Left forelimb (tissue), 1 donor: Measurements from ENCODE around the gene IL2RA.
"Not testable (repeated sequence)": the region's sequence is repeated elsewhere in the genome, so short reads cannot be mapped to it uniquely, and the experiment has no call there.

Experiments used
- DNase-seq: peaks from one replicate; pipeline ENCODE4 v3.0.0-alpha.2; 2018; ENCODE audit warnings: low spot score

The IL2RA gene

DNA sequence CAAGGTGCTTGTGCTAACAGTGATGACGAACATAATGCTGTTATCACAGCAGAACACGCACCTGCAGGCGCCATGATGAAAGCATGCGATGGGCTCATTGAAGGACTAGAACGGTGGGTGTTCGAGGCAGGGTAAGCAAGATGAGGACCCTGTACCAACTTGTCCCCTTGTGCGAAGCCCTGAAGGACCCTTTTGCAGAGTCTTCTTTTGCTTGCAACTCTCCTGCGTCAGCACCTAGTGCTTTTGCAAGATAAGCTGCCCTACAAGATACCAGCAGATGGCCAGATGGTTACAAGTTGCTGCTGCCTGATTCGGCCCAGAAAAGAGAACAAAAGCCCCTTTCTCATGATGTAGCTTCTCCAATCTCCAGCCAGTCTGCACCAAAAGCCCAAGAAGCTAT is 80.6 kb downstream of the IL2RA start:
- no peak for DNase-seq

DNA sequence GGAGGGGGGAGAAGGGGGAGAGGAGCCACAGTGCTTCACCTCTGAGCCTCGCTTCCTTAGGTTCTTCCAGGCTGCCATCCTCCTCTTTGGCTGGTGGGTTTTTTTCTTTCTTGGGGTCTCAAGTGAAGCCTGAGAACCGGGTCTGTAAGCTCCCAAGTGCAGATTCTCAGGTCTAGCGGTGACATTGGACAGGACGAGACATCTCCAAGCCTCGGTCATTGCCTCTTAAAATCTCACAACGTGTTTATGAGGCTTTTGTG is 84.0 kb downstream of the IL2RA start:
- DNase-seq, result no peak

DNA sequence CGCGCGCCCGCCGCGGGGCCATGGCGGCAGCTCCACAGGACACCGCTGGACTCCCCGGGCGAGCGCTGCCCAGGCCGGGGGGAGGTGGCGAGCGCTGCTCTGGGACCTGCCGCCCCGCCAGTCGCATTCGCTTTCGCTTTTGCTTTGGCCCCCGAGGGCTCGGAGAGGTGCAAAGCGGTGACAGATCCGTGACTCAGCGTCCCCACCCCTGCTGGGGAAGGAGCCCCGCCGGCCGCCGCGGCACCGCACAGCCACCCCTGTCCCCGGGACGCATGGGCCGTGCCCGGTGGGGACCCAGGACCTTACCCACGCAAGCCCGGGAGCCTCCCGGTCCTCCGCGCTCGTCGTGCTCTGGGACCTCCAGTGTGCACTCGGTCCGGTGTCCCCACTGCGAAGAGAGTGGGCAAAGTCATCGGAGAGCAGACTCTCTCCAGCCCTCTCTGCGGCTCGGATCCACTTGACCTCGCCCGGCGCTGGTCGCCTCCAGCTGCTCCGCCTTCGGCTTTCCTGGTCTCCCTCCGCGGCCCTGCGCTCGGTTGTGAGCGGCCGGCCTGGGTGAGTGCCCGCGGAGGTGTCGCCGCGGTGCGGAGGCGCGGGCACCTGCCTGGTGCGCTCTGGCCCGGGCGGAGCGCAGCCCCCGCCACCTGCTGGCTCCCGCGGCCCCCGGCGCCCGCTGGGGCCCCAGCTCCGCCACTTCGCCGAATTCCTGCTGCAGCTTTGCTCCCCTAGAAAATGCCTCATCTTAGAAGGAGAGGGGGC is 84.5 kb downstream of the IL2RA start, which contains the start of gene IL15RA:
TSS of gene IL15RA (minus strand) at position 73 of the 759 bp plus-strand sequence. CDS start at position 22, 51 bp downstream.
- DNase-seq, result peak; percentile 76

DNA sequence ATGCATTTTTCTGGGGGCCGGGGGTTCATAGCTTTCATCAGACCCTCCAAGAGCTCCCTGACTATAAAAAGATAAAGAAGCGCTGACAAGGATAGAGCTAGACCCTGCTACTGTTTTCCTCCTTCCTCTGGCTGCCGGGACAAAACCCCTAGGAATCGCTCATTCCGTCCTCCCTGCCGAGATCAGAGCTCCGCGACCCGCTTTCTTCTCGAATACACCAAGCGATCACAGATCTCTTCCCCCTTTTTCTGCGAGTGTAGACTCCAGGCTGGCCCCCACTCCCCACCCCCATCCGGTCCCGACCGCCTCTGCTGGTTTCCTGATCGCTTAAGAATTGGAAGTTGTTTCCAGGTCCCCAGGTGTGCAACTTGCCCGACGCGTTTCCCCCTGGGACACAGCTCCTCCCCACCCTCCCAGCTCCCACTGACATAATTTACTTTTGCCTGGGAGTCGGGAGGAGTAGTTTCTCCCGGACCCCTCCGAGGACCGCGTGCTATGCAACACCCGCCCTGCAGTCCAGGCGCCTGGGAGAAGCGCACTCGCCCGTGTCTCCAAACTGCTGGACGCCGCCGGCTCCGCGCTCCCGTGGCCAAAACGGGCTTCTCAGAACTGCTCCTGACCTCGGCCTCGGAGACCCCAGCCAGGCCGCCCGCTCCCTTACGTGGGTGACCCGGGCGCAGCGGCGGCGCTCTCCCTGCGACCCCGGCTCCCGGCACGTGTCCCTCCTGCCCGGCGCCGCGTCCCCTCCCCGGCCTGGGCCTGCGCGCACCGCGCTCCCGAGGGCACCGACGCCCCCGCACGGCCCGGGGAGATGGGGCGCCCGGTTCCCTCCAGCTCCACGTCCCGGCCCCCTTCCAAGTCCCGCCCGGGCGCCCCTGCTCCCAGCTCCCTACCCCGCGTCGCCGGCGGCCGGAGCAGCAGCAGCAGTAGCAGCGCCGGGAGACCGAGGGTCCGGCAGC is 85.4 kb downstream of the IL2RA start:
- DNase-seq, result no peak

DNA sequence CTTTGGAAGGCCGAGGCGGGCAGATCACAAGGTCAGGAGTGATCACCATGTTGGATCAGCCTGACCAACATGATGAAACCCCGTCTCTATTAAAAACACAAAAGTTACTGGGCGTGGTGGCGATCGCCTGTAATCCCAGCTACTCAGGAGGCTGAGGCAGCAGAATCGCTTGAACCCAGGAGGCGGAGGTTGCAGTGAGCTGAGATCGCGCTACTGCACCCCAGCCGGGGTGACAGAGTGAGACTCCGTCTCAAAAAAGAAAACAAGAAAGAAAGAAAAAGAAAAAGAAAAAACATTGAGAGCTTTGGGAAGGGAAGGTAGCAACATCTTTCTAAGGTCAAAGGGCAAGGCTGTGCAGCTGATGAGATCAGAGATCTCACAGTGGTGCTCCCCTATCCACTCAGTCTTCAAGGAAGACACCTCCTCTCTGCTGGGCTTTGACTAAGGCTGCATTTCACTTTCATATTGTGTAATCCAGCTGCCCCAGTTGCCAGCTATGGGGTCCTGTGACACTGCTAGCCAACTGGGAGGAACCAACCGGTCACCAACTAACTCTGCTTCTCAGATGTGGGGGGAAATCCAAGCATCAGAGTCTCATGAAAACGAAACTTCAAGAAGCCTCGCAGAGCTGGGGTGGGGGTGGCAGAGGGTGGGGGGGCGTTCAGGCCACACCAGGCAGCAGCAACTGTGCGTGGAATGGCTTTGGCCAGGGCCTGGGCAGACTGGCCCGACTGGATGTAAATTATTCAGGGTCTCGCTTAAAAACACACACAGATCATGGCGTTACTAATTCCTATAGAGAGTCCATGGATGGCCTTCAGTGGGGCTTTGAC is 86.3 kb downstream of the IL2RA start:
- DNase-seq, result no peak

DNA sequence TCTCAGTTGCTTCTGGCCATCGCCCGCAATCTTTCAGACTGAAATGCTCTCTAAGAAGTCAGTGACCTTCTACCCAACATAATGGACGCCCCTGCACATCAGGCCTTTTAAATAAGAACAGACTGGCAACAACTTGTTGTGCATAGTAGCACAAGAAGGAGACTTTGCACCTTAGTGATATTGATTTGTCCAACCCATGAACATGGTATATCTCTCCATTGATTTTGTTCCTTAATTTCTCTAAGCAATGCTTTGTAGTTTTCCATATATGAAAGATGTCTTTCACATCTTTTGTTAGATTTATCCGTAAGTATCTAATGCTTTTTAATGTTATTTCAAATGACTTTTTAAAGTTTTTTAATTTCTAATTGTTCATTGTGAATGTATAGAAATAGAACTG is 89.1 kb downstream of the IL2RA start:
- DNase-seq, result no peak

DNA sequence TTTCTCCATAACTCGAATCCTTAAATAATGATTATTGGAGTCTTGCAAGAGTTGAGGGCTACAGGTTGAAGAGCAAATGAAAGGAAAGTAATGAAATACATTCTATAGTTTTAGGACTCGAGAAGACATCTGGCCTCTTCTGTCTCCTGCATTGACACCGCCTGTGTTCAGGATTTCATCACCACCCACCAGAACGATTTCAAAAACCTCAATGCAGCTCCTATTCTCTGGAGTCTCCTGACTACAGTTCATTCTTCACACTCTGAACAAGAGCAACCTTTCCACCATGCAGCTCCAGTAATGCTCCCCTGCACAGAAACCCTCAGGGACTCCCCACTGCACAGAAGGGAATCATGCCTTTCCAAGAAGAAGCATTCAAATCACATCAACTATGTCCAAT is 90.3 kb downstream of the IL2RA start:
- no peak for DNase-seq

DNA sequence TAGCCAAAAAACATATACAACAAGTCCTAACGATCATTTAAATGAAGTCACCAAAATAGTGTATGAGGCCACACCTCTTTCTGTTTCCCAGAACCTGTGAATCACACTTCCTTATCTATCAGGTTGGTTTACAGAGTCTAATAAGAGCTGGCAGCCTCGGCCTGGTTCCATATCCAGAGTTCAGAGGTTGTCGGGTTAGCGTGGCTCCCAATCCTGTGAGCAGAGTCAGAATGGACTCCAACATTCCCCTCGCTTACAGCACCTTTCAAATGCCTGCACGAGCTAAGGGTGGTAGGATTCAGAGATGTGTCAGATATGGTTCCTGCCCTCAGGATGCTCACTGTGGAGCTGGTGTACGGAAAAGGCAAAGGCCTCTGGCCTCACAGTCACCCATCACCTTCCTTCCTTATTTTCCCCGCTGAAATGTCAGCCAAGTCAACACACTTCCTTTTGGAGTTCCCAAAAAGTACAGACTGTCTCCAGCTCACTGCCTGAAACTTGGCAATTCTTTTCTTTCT is 90.8 kb downstream of the IL2RA start:
- no peak for DNase-seq

DNA sequence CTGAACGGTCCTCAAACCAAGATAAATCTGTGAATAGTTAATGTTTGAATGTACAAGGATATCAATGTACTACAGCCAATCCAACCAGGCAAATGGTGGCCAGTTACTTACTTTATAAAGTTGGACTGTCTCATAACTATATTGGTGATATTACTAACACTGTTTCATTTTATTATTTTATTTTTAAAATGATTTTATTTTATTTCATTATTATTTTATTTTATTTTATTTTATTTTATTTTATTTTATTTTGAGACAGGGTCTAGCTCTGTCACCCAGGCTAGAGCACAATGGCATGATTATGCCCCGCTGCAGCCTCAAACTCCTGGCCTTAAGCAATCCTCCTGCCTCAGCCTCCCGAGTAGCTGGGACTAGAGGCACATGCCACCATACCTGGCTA is 91.6 kb downstream of the IL2RA start:
- no peak for DNase-seq

DNA sequence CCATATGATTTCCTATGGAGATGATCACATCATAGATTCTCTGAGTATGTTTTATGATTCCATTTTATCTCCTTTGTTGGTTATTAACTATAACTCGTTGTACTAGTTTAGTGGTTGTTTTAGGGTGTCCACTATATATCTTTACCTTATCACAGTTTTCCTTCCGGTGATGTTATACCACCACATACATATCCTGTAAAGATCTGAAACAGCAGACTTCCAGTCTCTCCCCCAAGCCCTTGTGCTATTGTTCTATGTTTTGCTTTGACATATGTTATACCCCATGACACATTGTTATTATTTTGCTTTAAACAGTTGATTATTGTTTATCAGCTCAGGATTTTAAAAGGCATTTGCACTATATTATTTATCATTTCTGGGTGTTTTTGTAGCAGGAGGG is 92.1 kb downstream of the IL2RA start:
- no peak for DNase-seq

DNA sequence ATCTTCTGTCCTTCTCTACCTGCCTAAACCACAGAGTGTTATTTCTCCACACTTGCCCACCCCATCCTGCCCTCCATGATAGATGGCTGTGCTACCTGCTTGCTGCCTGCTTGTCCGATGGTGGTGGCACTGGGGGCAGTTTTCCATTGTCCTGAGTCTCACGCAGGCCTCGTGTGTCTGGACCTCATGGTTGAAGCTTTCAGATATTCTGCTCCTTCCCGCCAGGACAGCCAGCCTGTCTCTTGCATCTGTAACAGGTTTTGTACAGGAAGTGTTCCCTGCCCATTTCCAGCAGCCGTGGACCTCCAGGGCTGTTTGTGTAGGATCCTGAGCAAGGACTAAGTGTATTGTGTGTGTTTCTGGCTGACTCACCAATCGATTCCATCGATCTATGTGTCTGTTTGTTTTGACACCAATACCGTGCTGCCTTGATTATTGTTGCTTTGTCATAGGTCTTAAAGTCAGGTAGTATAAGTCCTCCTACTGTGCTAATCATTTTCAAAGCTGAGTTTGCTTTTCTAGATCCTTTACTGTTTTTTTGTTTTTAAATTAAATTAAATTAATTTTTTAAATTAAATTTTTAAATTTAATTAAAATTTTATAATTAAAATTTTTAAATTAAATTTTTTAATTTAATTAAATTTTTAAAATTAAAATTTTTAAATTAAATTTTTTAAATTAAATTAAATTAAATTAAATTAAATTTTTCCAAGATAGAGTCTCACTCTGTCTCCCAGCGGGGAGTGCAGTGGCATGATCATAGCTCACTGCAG is 93.3 kb downstream of the IL2RA start:
- DNase-seq, result no peak

DNA sequence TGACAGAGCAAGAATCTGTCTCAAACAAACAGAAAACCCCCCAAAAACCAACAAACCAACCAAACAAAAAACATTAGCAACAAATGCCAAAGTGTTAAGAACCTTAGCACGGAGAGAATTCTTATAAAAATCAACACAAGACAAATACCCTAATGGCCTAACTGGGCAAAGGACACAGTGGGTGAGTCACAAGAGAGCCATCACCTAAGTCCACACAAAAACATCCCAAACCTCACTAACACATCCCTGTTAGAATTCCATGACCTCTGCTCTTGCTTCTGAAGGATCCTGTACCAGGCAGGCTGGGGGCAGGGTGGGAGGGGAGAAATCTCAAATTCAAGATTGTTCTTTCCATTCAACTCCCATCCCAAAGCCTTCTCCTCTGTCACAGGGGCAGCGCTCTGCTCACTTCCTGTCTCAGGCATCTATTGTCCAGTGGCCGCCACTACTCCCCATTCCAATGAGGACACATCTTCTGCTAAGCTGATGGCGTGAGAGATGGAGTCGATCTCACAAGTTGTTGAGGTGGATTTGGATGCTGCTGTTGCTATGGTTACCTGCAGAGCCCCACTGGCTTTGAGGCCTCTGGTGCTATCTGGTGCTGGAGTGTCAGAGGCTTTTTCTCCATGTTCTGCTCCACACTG is 94.0 kb downstream of the IL2RA start:
- no peak for DNase-seq

DNA sequence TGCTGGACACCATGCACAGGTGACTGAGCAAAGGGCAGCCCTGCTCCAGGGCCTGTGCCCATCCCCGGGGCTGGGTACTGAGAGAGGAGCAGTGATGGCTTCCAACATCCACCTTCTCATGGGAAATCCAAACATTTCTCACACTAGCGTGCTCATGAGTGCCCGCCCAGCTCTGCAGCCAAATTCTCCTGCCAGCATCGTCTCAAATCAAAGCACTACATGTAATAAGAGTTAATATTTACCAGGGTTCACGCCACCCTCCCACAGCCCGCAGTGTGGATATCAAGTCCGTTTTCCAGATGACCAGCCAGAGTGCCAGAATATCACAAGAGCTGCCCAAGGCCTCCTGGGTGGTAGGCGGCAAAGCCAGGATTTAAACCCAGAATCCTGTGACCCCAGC is 96.9 kb downstream of the IL2RA start:
- DNase-seq, result no peak

DNA sequence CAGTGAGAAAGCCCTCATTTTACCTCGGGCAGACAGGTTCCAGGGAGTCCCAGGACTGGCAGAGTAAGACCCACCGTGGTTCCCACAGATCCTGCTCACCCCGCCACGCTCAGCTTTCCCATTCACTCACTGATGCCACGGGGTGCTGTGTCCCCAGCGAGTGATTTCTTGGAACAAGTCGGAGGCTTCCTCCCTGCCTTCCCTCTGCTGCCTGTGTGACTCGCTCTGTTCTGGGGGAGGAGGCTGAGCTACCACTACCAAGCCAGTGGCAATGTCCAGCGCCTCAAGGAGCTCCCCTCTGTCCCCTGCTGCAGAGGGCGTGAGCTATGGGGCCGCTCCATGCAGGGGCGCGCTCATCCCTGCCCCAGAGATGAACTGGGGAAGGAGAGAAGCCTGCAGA is 97.4 kb downstream of the IL2RA start:
- no peak for DNase-seq

DNA sequence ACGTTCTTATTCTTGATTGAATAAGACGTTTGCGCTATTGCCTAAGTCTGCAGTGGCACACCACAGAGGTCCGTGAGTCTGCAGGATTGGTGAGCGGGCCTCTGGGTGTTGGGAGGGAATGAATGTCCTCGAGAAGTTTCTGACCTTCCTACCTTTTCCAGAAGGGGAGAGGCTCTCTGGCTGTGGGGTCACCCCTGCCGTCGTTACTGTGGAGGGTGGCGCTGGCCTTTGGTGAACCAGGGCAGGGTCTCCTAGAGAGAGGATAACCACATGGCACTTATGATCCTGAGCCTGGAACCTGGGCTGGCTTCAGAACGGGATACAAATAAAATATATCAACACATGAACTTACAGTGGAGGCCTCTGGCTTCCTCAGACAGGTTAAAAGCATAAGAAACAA is 98.6 kb downstream of the IL2RA start:
- DNase-seq, result no peak

DNA sequence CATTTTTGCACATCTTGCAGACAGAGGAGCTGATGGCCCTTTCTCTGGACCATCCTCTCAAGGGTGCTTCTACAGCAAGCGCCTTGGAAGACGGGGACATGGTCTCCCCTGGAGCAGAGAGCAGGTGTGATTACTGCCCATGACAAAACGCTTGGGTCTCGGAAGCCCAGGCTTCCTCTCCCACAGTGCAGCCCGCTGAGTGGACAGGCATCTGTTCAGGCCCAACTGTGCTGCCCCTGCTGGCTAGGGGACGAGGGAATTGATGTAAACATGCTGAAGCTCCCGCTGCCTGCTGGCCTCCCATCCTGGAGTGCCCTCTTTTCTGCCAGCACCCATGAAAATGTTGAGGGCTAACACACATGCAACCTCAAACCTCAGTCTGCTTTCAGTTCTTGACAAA is 99.1 kb downstream of the IL2RA start:
- DNase-seq, result no peak

DNA sequence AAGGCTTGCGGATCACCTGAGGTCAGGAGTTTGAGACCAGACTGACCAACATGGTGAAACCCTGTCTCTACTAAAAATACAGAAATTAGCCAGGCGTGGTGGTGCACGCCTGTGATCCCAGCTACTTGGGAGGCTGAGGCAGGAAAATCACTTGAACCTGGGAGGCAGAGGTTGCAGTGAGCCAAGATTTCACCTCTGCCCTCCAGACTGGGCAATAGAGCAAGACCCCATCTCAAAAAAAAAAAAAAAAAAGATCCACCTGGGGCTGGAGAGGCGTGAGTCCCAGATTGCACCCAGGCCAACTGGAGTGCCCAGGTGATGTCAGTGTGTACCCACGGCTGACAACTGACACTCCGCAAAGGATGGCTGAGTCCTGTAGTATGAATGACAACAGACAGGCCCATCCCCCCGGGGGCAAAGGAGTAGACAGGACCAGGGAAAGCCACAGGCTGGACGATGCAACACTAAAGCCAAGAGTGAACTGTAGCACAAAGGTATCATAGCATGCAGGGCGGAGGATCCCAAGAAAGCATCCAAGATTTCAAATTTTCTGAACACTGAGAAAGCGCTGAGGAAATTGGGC is 99.7 kb downstream of the IL2RA start:
- not testable (repeated sequence) for DNase-seq

DNA sequence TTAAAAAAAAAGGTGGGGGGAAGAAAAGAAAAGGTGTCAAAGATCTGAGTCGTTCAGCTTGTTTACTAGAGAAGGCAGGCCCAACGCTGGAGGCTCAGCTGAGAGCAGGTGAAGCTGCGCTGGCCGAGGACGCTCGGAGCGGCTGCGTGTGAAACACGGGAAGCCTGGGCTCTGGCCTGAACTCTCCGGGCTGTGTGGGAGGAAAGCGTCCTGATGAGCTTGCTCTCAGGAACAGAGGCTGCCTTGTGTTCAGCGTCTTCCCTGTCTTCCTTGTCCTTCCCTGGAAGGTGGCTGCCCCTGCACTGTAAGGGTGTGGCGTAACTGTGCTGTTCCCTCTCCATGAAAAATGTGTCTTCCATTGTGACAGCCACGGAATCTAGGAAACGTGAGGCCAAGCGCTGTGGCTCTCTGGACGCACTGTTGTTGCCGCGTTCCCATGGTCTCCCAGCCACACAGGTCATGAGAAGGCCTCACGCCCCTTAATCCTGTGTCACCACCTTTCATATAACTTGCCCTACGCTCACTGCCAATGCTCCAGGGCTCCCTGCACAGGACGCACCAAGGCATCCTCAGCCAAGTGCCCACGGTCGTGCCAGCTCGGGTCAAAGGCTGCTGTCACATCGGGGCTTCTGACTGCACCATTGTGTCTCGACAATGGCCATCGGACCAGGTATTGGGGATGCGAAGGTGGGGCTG is 100.6 kb downstream of the IL2RA start:
- DNase-seq, result no peak

DNA sequence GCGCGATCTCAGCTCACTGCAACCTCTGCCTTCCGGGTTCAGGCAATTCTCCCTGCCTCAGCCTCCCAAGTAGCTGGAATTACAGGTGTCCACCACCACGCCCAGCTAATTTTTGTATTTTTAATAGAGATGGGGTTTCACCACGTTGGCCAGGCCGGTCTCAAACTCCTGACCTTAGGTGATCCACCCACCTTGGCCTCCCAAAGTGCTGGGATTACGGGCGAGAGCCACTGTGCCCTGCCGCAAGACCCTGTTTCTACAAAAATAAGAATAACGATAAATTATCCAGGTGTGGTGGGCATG is 101.2 kb downstream of the IL2RA start:
- DNase-seq, result not testable (repeated sequence)
